ENCODE results near the gene SLC1A2.

- no peak for TF ChIP-seq ZNF384 (IDR thresholded peaks at IDR 0.05)
- TF ChIP-seq FOXM1 (IDR thresholded peaks at IDR 0.05; ENCODE audit: borderline replicate concordance) = no peak
- TF ChIP-seq FOXA1 (IDR thresholded peaks at IDR 0.05) = no peak
Measured at GRCh38 chr11:35241083-35241482, 178.3 kb downstream of the SLC1A2 start.

All from HEK293T (cell line).